ENCODE data around the gene SLC47A2.

The SLC47A2 gene

GRCh38 chr17:19678581-19679453 lies 37.6 kb downstream of the SLC47A2 start:
- TF ChIP-seq CTCF (IDR thresholded peaks at IDR 0.05) (no peak), ZFX (IDR thresholded peaks at IDR 0.05; ENCODE audit: borderline replicate concordance) (no peak)

GRCh38 chr17:19677736-19678379 lies 38.5 kb downstream of the SLC47A2 start:
- peak overlapping the region; percentile 98 for H3K27ac ChIP-seq
- no peak for TF ChIP-seq CTCF (IDR thresholded peaks at IDR 0.05)
- TF ChIP-seq ZFX (IDR thresholded peaks at IDR 0.05; ENCODE audit: borderline replicate concordance): no peak

More at GRCh38 chr17:19678581-19679453, 37.6 kb downstream of the SLC47A2 start:
- peak overlapping the region; percentile 98 for H3K27ac ChIP-seq

- TF ChIP-seq ZFX (IDR thresholded peaks at IDR 0.05; ENCODE audit: borderline replicate concordance) (no peak), CTCF (IDR thresholded peaks at IDR 0.05) (no peak)
- peak overlapping the region; percentile 98 for H3K27ac ChIP-seq
Measured at GRCh38 chr17:19676896-19677295, 39.5 kb downstream of the SLC47A2 start.

- TF ChIP-seq CTCF (IDR thresholded peaks at IDR 0.05): no peak
- no peak for TF ChIP-seq ZFX (IDR thresholded peaks at IDR 0.05; ENCODE audit: borderline replicate concordance)
- H3K27ac ChIP-seq: peak overlapping the region; percentile 98
Measured at GRCh38 chr17:19673623-19674022, 42.8 kb downstream of the SLC47A2 start.

- TF ChIP-seq CTCF (IDR thresholded peaks at IDR 0.05) (peak; percentile 40), ZFX (IDR thresholded peaks at IDR 0.05; ENCODE audit: borderline replicate concordance) (no peak)
- peak overlapping the region; percentile 98 for H3K27ac ChIP-seq
Measured at GRCh38 chr17:19672009-19672750, 44.2 kb downstream of the SLC47A2 start.

GRCh38 chr17:19671433-19671832 lies 45.0 kb downstream of the SLC47A2 start:
- TF ChIP-seq CTCF (IDR thresholded peaks at IDR 0.05) (no peak), ZFX (IDR thresholded peaks at IDR 0.05; ENCODE audit: borderline replicate concordance) (no peak)
- peak overlapping the region; percentile 98 for H3K27ac ChIP-seq
